Tibial artery (tissue), 4 donors: ENCODE measurements around the gene DNAAF1.
A peak's percentile ranks its signal among the peaks of the same experiment; 100 is the strongest.

Experiments used
- DNase-seq, 2 donors: peaks; one replicate each; pipeline ENCODE4 v3.0.0-alpha.2; 2019
- H3K27ac ChIP-seq, 2 donors: fragments of 200-600 bp; sonication (generic) in 1 of 2; 1 replicate in 1 of 2; 2 replicates in 1 of 2; pipeline ENCODE4 v1.5.1; 2018 to 2019; ENCODE audit warnings: mild to moderate bottlenecking in 1 of 2
- H3K27me3 ChIP-seq, 2 donors: fragments of 200-600 bp; sonication (generic) in 1 of 2; one replicate each; pipeline versions ENCODE4 v1.5.1 to v1.6.0; 2016 to 2019
- H3K36me3 ChIP-seq, 3 donors: fragments of 200-600 bp; sonication (generic) in 2 of 3; one replicate each; pipeline ENCODE4 v1.5.1; 2016 to 2019; ENCODE audit warnings: mild to moderate bottlenecking in 2 of 3
- H3K4me1 ChIP-seq, 4 donors: fragments of 200-600 bp; sonication (generic) in 2 of 4; 1 replicate in 3 of 4; 2 replicates in 1 of 4; pipeline ENCODE4 v1.5.1; 2016 to 2019
- H3K4me3 ChIP-seq, 2 donors: fragments of 200-600 bp; sonication (generic) in 1 of 2; 1 replicate in 1 of 2; 2 replicates in 1 of 2; pipeline ENCODE4 v1.5.1; 2018 to 2019; ENCODE audit warnings: mild to moderate bottlenecking in 2 of 2
- H3K9me3 ChIP-seq, 3 donors: fragments of 200-600 bp; sonication (generic) in 1 of 3; one replicate each; pipeline ENCODE4 v1.5.1; 2016 to 2019
- intact Hi-C: fragments of 100-400 bp; cut with DNase I; formaldehyde crosslinking; loops from one replicate; pipeline ENCODE4 v1.15.0; 2023; ENCODE audit warnings: low total_unique reads
- TF ChIP-seq, protein P1 (sequence below), 2 experiments: fragments of 200-600 bp in 1 of 2; fragments of 450-650 bp in 1 of 2; IDR thresholded peaks; one replicate each; pipeline ENCODE4 v1.5.1; 2017 to 2019; ENCODE audit warnings: antibody characterized with exemption in 2 of 2, mild to moderate bottlenecking in 1 of 2, moderate library complexity in 1 of 2

Gene DNAAF1

DNA sequence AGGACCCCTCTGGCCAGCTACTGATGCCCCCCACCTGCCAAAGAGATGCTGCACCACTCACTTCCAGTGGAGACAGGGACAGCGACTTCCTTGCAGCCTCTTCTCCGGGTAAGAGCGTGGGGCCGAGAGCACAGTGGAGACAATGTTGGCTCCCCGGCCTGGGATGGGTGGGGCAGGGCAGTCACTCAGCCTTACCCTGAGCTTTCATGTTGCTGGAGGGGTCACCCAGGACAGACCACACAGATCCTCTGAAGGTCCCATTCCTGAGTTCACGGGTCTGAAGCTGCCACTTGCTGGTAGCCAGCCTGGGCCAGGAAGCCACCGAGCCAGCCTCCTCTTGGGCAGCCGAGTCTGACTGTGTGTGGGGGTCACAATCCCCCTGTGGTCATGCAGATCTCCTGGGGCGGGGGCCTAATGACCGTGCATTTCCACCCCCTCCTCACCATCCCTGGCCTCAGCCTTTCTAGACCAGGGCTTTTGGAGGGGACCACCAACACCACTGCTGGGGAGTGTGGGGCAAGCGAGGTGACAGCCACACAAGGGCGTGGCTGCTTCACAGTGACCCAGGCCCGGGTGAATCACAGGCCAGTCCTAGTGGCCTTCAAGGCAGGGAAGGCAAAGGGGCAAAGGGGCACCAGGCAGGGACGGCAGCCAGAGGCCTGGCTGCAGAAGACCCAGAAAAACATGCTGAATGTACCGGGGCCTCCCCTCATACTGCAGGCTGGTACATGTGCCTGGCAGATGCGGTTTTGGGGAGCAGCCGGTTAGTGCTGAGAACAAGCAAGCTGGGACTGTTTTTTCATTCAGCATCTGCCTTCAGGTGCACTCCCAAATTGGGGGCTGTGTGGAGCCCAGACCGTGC, 31.3 kb downstream of the DNAAF1 start:
- H3K27ac ChIP-seq: peak overlapping the region; percentile 77 to 82
- H3K27me3 ChIP-seq: no peaks in the 10 kb centered on the region
- intact Hi-C loops: no loop called here
- H3K4me3 ChIP-seq: no peak overlapping the region
- TF ChIP-seq, protein P1, sequence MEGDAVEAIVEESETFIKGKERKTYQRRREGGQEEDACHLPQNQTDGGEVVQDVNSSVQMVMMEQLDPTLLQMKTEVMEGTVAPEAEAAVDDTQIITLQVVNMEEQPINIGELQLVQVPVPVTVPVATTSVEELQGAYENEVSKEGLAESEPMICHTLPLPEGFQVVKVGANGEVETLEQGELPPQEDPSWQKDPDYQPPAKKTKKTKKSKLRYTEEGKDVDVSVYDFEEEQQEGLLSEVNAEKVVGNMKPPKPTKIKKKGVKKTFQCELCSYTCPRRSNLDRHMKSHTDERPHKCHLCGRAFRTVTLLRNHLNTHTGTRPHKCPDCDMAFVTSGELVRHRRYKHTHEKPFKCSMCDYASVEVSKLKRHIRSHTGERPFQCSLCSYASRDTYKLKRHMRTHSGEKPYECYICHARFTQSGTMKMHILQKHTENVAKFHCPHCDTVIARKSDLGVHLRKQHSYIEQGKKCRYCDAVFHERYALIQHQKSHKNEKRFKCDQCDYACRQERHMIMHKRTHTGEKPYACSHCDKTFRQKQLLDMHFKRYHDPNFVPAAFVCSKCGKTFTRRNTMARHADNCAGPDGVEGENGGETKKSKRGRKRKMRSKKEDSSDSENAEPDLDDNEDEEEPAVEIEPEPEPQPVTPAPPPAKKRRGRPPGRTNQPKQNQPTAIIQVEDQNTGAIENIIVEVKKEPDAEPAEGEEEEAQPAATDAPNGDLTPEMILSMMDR (IDR thresholded peaks at IDR 0.05): no peak
- no peak for DNase-seq
- no peaks in the 10 kb centered on the region for H3K9me3 ChIP-seq
- H3K4me1 ChIP-seq: peaks cover 0 to 35% (median 31%) of the 10 kb centered on the region in 4 donors
- peaks cover 25 to 33% (median 32%) of the 10 kb centered on the region in 3 donors for H3K36me3 ChIP-seq

DNA sequence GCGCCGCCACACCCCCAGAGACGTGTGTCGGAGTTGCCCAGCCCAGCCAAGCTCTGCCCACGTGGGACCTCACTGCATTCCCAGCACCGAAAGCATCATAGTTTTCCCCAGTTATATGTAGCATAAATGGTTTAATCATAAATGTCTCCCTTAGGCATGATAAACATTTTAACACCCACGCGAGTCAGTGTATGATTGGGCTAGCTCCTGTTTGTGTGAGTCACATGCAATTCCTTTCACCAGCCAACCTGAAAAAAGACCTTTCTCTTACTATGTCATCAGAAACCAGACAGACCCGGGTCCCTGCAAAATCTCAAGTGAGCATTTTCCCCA, 32.6 kb downstream of the DNAAF1 start:
- TF ChIP-seq, protein P1 (IDR thresholded peaks at IDR 0.05): no peak
- no peak for DNase-seq
- no peak overlapping the region for H3K4me3 ChIP-seq
- no peaks in the 10 kb centered on the region for H3K9me3 ChIP-seq
- H3K27me3 ChIP-seq: no peaks in the 10 kb centered on the region
- peaks cover 35 to 46% (median 45%) of the 10 kb centered on the region in 3 donors for H3K36me3 ChIP-seq
- peak overlapping the region; percentile 77 to 82 for H3K27ac ChIP-seq
- peaks cover 0 to 35% (median 31%) of the 10 kb centered on the region in 4 donors for H3K4me1 ChIP-seq
- intact Hi-C loops: no loop called here

DNA sequence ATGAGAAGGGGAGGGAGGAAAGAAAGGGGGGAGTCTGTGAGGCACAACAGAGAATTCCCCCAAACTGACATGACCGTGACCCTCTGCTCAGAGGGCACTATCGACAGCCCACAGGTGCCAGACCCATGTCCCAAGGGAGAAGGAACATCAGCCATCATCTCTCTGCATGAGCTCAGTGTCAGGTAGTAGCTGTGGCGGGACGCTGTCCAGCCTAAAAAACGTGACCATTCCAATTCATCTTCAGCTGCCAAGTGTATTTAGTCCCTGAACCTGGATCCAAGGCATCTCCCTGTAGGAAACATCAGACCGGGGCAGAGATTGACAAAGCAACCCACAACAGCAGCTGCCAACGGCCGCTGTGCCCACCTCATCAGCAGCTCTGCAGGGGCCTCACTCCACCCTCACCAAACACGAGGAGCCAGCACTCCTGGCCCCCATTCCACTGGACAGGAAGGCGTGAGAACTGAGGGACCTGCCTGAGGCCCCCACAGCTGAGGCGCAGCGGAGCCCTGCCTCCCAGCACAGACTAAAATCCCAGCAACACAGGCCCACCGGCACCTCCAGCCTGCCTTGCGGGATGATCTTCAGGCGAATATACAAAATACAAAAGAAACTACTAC, 33.1 kb downstream of the DNAAF1 start:
- H3K27ac ChIP-seq: peak overlapping the region; percentile 77 to 82

DNA sequence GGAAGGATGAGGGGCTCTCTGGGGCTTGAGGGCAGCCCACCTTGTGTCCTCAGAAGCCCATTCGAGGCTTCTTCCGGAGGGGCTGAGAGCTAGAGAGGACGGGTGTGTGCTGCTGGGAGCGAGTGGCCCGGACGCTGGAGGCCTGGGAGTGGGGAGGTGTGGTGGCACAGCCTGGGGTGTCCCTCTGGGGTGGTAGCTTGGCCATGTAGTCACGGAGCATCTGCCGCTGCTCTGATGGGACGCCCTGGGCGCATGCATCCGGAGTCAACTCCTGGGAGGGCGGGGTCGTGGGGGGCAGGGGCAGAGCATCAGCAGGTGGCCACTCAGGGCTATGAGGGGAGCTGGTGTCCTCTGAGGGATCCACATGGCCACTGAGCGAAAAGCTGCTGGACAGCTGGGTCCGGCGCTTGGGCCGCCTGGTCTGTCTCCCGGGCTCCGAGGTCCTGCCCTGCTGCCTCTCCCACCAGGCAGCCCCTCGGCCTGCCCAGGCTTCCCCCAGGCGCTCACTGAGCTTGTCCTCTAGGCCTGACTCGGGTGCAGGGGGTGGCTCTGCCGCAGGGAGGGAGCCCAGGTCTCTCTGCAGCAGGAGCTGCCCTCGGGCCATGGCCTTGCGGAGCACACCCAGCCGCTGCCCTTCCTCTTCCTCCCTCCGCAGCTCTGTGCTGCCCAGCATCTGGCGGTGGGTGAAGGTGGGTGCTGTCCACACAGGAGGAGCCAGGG, 33.9 kb downstream of the DNAAF1 start:
- Histone ChIP-seq H3K4me3 (no peak overlapping the region), H3K27me3 (no peaks in the 10 kb centered on the region), H3K4me1 (peaks cover 0 to 36% (median 31%) of the 10 kb centered on the region in 4 donors), H3K27ac (peak overlapping the region; percentile 77 to 82), H3K36me3 (peaks cover 39 to 60% (median 58%) of the 10 kb centered on the region in 3 donors), H3K9me3 (no peaks in the 10 kb centered on the region)
- TF ChIP-seq, protein P1 (IDR thresholded peaks at IDR 0.05): no peak
- no peak for DNase-seq
- intact Hi-C loops: no loop called here

More for the DNA sequence above, 33.1 kb downstream of the DNAAF1 start:
- TF ChIP-seq, protein P1 (IDR thresholded peaks at IDR 0.05): no peak
- Histone ChIP-seq H3K4me3 (no peak overlapping the region), H3K27me3 (no peaks in the 10 kb centered on the region), H3K4me1 (peaks cover 0 to 35% (median 31%) of the 10 kb centered on the region in 4 donors), H3K36me3 (peaks cover 39 to 52% (median 50%) of the 10 kb centered on the region in 3 donors), H3K9me3 (no peaks in the 10 kb centered on the region)
- DNase-seq: no peak
- intact Hi-C loops: no loop called here

DNA sequence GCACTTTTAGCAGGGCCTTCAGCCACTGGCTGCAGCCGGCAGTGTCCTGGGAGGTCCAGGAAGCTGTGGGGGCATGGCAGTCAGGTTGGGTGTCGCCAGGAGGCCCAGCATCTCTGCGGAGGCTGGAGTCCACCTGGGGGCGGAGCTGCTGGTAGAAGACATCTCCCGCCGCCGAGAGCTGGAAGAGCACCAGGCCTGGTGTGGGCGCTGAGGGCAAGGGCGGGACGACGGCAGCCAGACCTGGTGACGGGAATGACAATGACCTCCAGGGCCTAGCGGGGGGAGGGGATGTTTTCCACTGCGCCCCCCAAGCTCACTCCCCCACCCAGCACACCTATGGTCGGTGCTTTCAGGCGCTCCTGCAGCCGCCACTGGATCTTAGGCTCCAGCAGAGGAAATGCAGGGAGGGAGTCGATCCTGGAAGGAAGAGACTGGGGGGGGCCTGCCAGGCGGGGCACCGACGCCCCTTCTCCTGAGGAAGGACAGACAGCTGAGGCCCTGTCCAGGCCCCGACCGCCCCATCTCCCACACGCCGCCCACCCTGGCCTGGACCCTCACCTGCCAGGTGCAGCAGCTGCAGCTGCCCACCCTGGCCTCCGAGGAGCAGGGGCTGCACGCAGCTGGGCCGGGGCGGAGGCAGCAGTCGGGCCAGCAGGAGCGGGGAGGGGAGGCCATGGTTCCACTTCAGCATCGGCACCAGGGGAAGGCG, 34.7 kb downstream of the DNAAF1 start:
- H3K36me3 ChIP-seq: peaks cover 39 to 65% (median 63%) of the 10 kb centered on the region in 3 donors

More for the DNA sequence above, 34.7 kb downstream of the DNAAF1 start:
- TF ChIP-seq, protein P1 (IDR thresholded peaks at IDR 0.05): no peak
- Histone ChIP-seq H3K4me1 (peaks cover 0 to 40% (median 34%) of the 10 kb centered on the region in 4 donors), H3K27me3 (no peaks in the 10 kb centered on the region), H3K4me3 (no peak overlapping the region), H3K9me3 (no peaks in the 10 kb centered on the region), H3K27ac (no peak overlapping the region)
- intact Hi-C loops: loop anchor here (10.0 kb wide), 3 partner anchors 95 to 215 kb away; partner anchors contain the start of gene NECAB2
- DNase-seq: no peak
